BJ (cell line): ENCODE data around the gene MYBPHL. TPM values are rescaled to one million over a fixed set of nuclear protein-coding genes. Genes with fewer than 3 reads are reported as not detected.

Source experiments
- CTCF ChIA-PET: fragments of 350-600 bp; formaldehyde crosslinking; extraction: SDS; loops from one replicate; lab custom pipeline; 2021; ENCODE audit warnings: antibody characterized with exemption, inconsistent platforms; lab: Yijun Ruan, JAX
- POLR2A ChIA-PET: fragments of 300-600 bp; sonication (Branson Sonifier 250); formaldehyde crosslinking; extraction: SDS; loops from one replicate; lab custom pipeline; 2021; ENCODE audit warnings: antibody characterized with exemption; lab: Charles Lee
- DNase-seq: peaks from one replicate; pipeline ENCODE4 v3.0.0-alpha.2; 2011; ENCODE audit warnings: low read depth
- H3K27me3 ChIP-seq: 2 replicates; pipeline ENCODE4 v1.6.0; 2011; ENCODE audit warnings: low read length; ENCODE audit not compliant: control insufficient read depth, insufficient read depth
- H3K36me3 ChIP-seq: 2 replicates; pipeline ENCODE4 v1.5.1; 2011; ENCODE audit warnings: low read length; ENCODE audit not compliant: control insufficient read depth, insufficient read depth
- H3K4me3 ChIP-seq: 2 replicates; pipeline ENCODE4 v1.5.1; 2011; ENCODE audit warnings: low read depth, mild to moderate bottlenecking, control low read depth, low read length
- CTCF ChIP-seq: IDR thresholded peaks from 2 replicates; pipeline ENCODE4 v1.5.1; 2011; ENCODE audit warnings: low read depth, mild to moderate bottlenecking, control low read depth, inconsistent platforms, low read length, moderate library complexity; ENCODE audit not compliant: insufficient read depth
- polyA plus RNA-seq: library from polyadenylated mRNA; depleted of rRNA; stranded (reverse); fragments of >200 nt; gene quantifications from 2 replicates; pipeline ENCODE4 v1.2.3, GENCODE V29; 2011

Gene MYBPHL
- polyA plus RNA-seq, 1 experiment, result 0.06 TPM

- DNase-seq, result no peak
- no peaks in the 10 kb centered on the region for H3K36me3 ChIP-seq
- no peak for TF ChIP-seq CTCF
- ChIA-PET CTCF (interaction anchor here (1.0 to 3.4 kb wide), 7 partner anchors 10 to 279 kb away, joined by 3 to 16 read pairs (median 4); no protein-coding TSS in a partner anchor), POLR2A (interaction anchor here (0.6 kb wide), 1 partner anchor 32 kb away, joined by 4 read pairs; no protein-coding TSS in a partner anchor)
- H3K4me3 ChIP-seq, result no peak overlapping the region
- H3K27me3 ChIP-seq, result no peaks in the 10 kb centered on the region
Measured at GRCh38 chr1:109252893-109253802, 53.7 kb downstream of the MYBPHL start.

GRCh38 chr1:109252167-109252892, 54.5 kb downstream of the MYBPHL start:
- DNase-seq, result no peak
- H3K36me3 ChIP-seq, result no peaks in the 10 kb centered on the region
- CTCF ChIA-PET, result interaction anchor here (1.3 to 3.4 kb wide), 4 partner anchors 12 to 280 kb away, joined by 4 to 21 read pairs (median 10); no protein-coding TSS in a partner anchor
- H3K27me3 ChIP-seq, result no peaks in the 10 kb centered on the region
- no peak for TF ChIP-seq CTCF
- H3K4me3 ChIP-seq, result no peak overlapping the region
- POLR2A ChIA-PET, result no interaction called here

GRCh38 chr1:109251277-109252166, 55.3 kb downstream of the MYBPHL start:
- ChIA-PET POLR2A (no interaction called here), CTCF (interaction anchor here (3.3 to 3.4 kb wide), 2 partner anchors 12 to 281 kb away, joined by 16 to 21 read pairs; no protein-coding TSS in a partner anchor)
- Histone ChIP-seq H3K36me3 (no peaks in the 10 kb centered on the region), H3K4me3 (no peak overlapping the region), H3K27me3 (no peaks in the 10 kb centered on the region)
- DNase-seq, result no peak
- no peak for TF ChIP-seq CTCF

- Histone ChIP-seq H3K27me3 (no peaks in the 10 kb centered on the region), H3K36me3 (no peaks in the 10 kb centered on the region), H3K4me3 (no peak overlapping the region)
- no peak for TF ChIP-seq CTCF
- POLR2A ChIA-PET, result no interaction called here
- CTCF ChIA-PET, result interaction anchor here (0.7 to 3.3 kb wide), 4 partner anchors 11 to 182 kb away, joined by 4 to 21 read pairs (median 6); no protein-coding TSS in a partner anchor
- no peak for DNase-seq
Measured at GRCh38 chr1:109250454-109251276, 56.1 kb downstream of the MYBPHL start.
